PC-9 (cell line): Measurements from ENCODE around the gene NALCN.

Source experiments
- EZH2 ChIP-seq: fragments of 200-600 bp; sonication (generic); IDR thresholded peaks from 2 replicates; pipeline ENCODE4 v1.8.0; 2017; ENCODE audit warnings: antibody characterized with exemption, low read depth
- TF ChIP-seq, protein P1 (sequence below): fragments of 200-600 bp; sonication (generic); conservative IDR thresholded peaks from 2 replicates; pipeline ENCODE4 v1.6.1; 2017; ENCODE audit warnings: mixed run types, antibody characterized with exemption, mild to moderate bottlenecking, moderate library complexity

DNA sequence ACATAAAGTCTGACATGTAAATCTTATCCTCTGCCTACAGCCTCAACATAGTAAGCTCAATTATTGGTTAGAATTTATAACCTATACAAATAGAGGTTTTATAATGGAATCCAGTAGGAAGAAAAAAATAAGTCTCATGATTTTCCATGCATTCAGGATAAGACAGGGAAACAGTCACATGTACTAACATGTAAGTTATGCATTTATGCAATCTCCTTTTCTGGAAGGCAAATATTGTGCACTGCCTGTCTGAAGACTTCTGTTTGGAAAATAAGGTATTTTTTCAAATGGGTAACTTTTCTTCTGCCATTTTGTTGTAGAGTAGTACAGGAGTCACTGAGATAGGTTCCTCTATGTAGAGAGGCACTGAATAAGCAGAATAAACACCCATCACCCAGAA is 92.7 kb downstream of the NALCN start:
- TF ChIP-seq, protein P1, sequence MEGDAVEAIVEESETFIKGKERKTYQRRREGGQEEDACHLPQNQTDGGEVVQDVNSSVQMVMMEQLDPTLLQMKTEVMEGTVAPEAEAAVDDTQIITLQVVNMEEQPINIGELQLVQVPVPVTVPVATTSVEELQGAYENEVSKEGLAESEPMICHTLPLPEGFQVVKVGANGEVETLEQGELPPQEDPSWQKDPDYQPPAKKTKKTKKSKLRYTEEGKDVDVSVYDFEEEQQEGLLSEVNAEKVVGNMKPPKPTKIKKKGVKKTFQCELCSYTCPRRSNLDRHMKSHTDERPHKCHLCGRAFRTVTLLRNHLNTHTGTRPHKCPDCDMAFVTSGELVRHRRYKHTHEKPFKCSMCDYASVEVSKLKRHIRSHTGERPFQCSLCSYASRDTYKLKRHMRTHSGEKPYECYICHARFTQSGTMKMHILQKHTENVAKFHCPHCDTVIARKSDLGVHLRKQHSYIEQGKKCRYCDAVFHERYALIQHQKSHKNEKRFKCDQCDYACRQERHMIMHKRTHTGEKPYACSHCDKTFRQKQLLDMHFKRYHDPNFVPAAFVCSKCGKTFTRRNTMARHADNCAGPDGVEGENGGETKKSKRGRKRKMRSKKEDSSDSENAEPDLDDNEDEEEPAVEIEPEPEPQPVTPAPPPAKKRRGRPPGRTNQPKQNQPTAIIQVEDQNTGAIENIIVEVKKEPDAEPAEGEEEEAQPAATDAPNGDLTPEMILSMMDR, result no peak
- no peak for TF ChIP-seq EZH2
